B cell (primary cell): Measurements from ENCODE around the gene SEMA3A. TPM values are rescaled to one million over a fixed set of nuclear protein-coding genes. Genes with fewer than 3 reads are reported as not detected.

ENCODE experiments used
- ATAC-seq: fragments of 200-7000 bp; cut with Tn5 transposase; one replicate; pipeline ENCODE4 v1.10.0; 2021; ENCODE audit warnings: low read depth, mild to moderate bottlenecking, moderate number of reproducible peaks, moderate library complexity
- CTCF ChIA-PET: fragments of 350-600 bp; sonication (Branson Sonifier 250); formaldehyde crosslinking; loops from one replicate; lab custom pipeline; 2021; ENCODE audit warnings: antibody characterized with exemption, inconsistent platforms; lab: Charles Lee
- POLR2A ChIA-PET: fragments of 350-600 bp; sonication (Branson Sonifier 250); formaldehyde crosslinking; loops from one replicate; lab custom pipeline; 2021; ENCODE audit warnings: antibody characterized with exemption; lab: Charles Lee
- DNase-seq: peaks from one replicate; pipeline ENCODE4 v3.0.0; 2013
- H2AFZ ChIP-seq: 2 replicates; pipeline ENCODE4 v1.6.1; 2012; ENCODE audit warnings: mild to moderate bottlenecking, low read depth, low read length; ENCODE audit not compliant: insufficient read depth, poor library complexity, severe bottlenecking
- H3K27ac ChIP-seq, 2 donors: 1 replicate in 1 of 2; 2 replicates in 1 of 2; pipeline ENCODE4 v1.5.1; 2012 to 2013; ENCODE audit warnings: low read length in 2 of 2, mild to moderate bottlenecking in 2 of 2, moderate library complexity in 1 of 2
- H3K27me3 ChIP-seq, 4 experiments: fragments of 200-600 bp in 1 of 4; sonication (generic) in 1 of 4; replicated peaks in 1 of 4; 1 replicate in 2 of 4; 2 replicates in 2 of 4; pipeline versions ENCODE4 v1.6.1 to v1.7.0; 2013 to 2016; ENCODE audit warnings: low read length in 3 of 4, mild to moderate bottlenecking in 2 of 4, mixed read lengths in 1 of 4, moderate library complexity in 1 of 4; ENCODE audit not compliant: insufficient read depth in 4 of 4, control insufficient read depth in 3 of 4; ENCODE audit errors: control extremely low read depth in 1 of 4
- H3K36me3 ChIP-seq, 2 experiments: replicated peaks in 1 of 2; 1 replicate in 1 of 2; 2 replicates in 1 of 2; pipeline versions ENCODE4 v1.6.1 to v1.7.1; 2013; ENCODE audit warnings: low read length in 1 of 2; ENCODE audit not compliant: insufficient read depth in 2 of 2, control insufficient read depth in 1 of 2; ENCODE audit errors: control extremely low read depth in 1 of 2, extremely low read depth in 1 of 2
- H3K4me1 ChIP-seq, 2 donors: fragments of 200-600 bp in 1 of 2; sonication (generic) in 1 of 2; 1 replicate in 1 of 2; 2 replicates in 1 of 2; pipeline versions ENCODE4 v1.5.1 to v1.6.1; 2013 to 2017; ENCODE audit warnings: low read length in 2 of 2; ENCODE audit not compliant: control insufficient read depth in 2 of 2, insufficient read depth in 2 of 2
- H3K4me2 ChIP-seq: replicated peaks from 2 replicates; pipeline ENCODE3; 2012; ENCODE audit warnings: mild to moderate bottlenecking, low read depth, low read length; ENCODE audit not compliant: poor library complexity, severe bottlenecking
- H3K4me3 ChIP-seq, 5 experiments: fragments of 200-600 bp in 1 of 5; sonication (generic) in 1 of 5; 1 replicate in 3 of 5; 2 replicates in 2 of 5; pipeline versions ENCODE4 v1.5.1 to v1.7.0; 2011 to 2016; ENCODE audit warnings: low read length in 4 of 5, mild to moderate bottlenecking in 4 of 5, low read depth in 2 of 5, control low read depth in 1 of 5, moderate library complexity in 1 of 5; ENCODE audit not compliant: insufficient read depth in 1 of 5; ENCODE audit errors: control extremely low read depth in 1 of 5, extremely low read depth in 1 of 5
- H3K79me2 ChIP-seq: fragments of 200-600 bp; sonication (generic); one replicate; pipeline ENCODE4 v1.6.0; 2016; ENCODE audit warnings: low read length; ENCODE audit not compliant: control insufficient read depth, insufficient read depth
- H3K9ac ChIP-seq: fragments of 200-600 bp; sonication (generic); 2 replicates; pipeline ENCODE4 v1.6.1; 2017; ENCODE audit warnings: mild to moderate bottlenecking, low read length, moderate library complexity
- H3K9me3 ChIP-seq, 3 donors: one replicate each; pipeline versions ENCODE4 v1.6.1 to v1.7.1; 2013; ENCODE audit warnings: low read length in 2 of 3; ENCODE audit not compliant: control insufficient read depth in 2 of 3, insufficient read depth in 1 of 3; ENCODE audit errors: control extremely low read depth in 1 of 3
- H4K20me1 ChIP-seq: 2 replicates; pipeline ENCODE4 v1.6.0; 2012; ENCODE audit warnings: mild to moderate bottlenecking, low read length; ENCODE audit not compliant: insufficient read depth, control insufficient read depth, poor library complexity, severe bottlenecking
- H3K27ac Mint-ChIP-seq: one replicate; pipeline ENCODE4 v1.8.0; 2021; ENCODE audit warnings: mixed read lengths
- H3K27me3 Mint-ChIP-seq: one replicate; pipeline ENCODE4 v1.8.0; 2021; ENCODE audit warnings: mixed read lengths
- H3K4me1 Mint-ChIP-seq: one replicate; pipeline ENCODE4 v1.8.0; 2021; ENCODE audit warnings: mixed read lengths
- H3K4me3 Mint-ChIP-seq: one replicate; pipeline ENCODE4 v1.8.0; 2021; ENCODE audit warnings: mixed read lengths
- H3K9me3 Mint-ChIP-seq: one replicate; pipeline ENCODE4 v1.8.0; 2022; ENCODE audit warnings: mixed read lengths; ENCODE audit not compliant: insufficient read depth
- CTCF ChIP-seq: fragments of 200-600 bp; IDR thresholded peaks from one replicate; pipeline ENCODE4 v1.8.0; 2022; ENCODE audit warnings: antibody characterized with exemption, mild to moderate bottlenecking
- EZH2 ChIP-seq: IDR thresholded peaks from 2 replicates; pipeline ENCODE4 v1.6.1; 2012; ENCODE audit warnings: borderline replicate concordance, low read depth, mild to moderate bottlenecking, moderate library complexity, low read length; ENCODE audit not compliant: insufficient read depth, poor library complexity, severe bottlenecking
- WGBS: methylation state at CpG from one replicate; pipeline ENCODE4 v1.1.5; 2013; ENCODE audit warnings: missing lambda C conversion rate; ENCODE audit not compliant: insufficient coverage; 5-methylcytosine and 5-hydroxymethylcytosine counted together
- intact Hi-C: fragments of 100-400 bp; cut with micrococcal nuclease; formaldehyde crosslinking; loops from one replicate; pipeline ENCODE4 v1.10.0; 2022
- polyA plus RNA-seq: library from polyadenylated mRNA; depleted of rRNA; stranded (reverse); fragments of >200 nt; gene quantifications from 2 replicates; pipeline ENCODE4 v1.2.3, GENCODE V29; 2012
- total RNA-seq, 2 donors: library from RNA; stranded (reverse); fragments of 120-200 nt in 1 of 2; gene quantifications; 1 replicate in 1 of 2; 2 replicates in 1 of 2; pipeline versions ENCODE4 v1.2.3 to v1.2.4, GENCODE V29; 2013 to 2022

SEMA3A gene
- total and polyA plus RNA-seq, 2 donors (not counting 1 experiment from before 2014, with no cell fraction given): not detected

GRCh38 chr7:84138411-84138810 is 56.2 kb downstream of the SEMA3A start:
- H3K9me3 ChIP-seq: no peaks in the 10 kb centered on the region
- Mint-ChIP-seq H3K27ac (no peak overlapping the region), H3K4me1 (no peaks in the 10 kb centered on the region), H3K27me3 (no peaks in the 10 kb centered on the region), H3K9me3 (no peaks in the 10 kb centered on the region), H3K4me3 (no peak overlapping the region)
- H3K4me2 ChIP-seq: no peak overlapping the region
- ATAC-seq (no peak), DNase-seq (no peak)
- H3K4me1 ChIP-seq: no peaks in the 10 kb centered on the region
- CTCF ChIA-PET: no interaction called here
- no peaks in the 10 kb centered on the region for H3K27me3 ChIP-seq
- no peak overlapping the region for H2AFZ ChIP-seq
- TF ChIP-seq CTCF (no peak), EZH2 (no peak)
- H3K79me2 ChIP-seq: no peaks in the 10 kb centered on the region
- no peak overlapping the region for H3K4me3 ChIP-seq
- no peak overlapping the region for H3K27ac ChIP-seq
- POLR2A ChIA-PET: no interaction called here
- H4K20me1 ChIP-seq: no peaks in the 10 kb centered on the region
- no CpG with 5 or more reads among the region's 3 CpGs for WGBS
- H3K9ac ChIP-seq: no peak overlapping the region
- intact Hi-C loops: no loop called here
- H3K36me3 ChIP-seq: no peaks in the 10 kb centered on the region

GRCh38 chr7:84137812-84138211 is 56.8 kb downstream of the SEMA3A start:
- ATAC-seq (no peak), DNase-seq (no peak)
- intact Hi-C loops: no loop called here
- no peaks in the 10 kb centered on the region for H3K79me2 ChIP-seq
- no peaks in the 10 kb centered on the region for H4K20me1 ChIP-seq
- no peak overlapping the region for H3K9ac ChIP-seq
- Mint-ChIP-seq H3K4me3 (no peak overlapping the region), H3K9me3 (no peaks in the 10 kb centered on the region), H3K4me1 (no peaks in the 10 kb centered on the region), H3K27ac (no peak overlapping the region), H3K27me3 (no peaks in the 10 kb centered on the region)
- TF ChIP-seq EZH2 (no peak), CTCF (no peak)
- H2AFZ ChIP-seq: no peak overlapping the region
- no peak overlapping the region for H3K27ac ChIP-seq
- POLR2A ChIA-PET: no interaction called here
- H3K9me3 ChIP-seq: no peaks in the 10 kb centered on the region
- no peaks in the 10 kb centered on the region for H3K27me3 ChIP-seq
- no peaks in the 10 kb centered on the region for H3K4me1 ChIP-seq
- CTCF ChIA-PET: no interaction called here
- no peak overlapping the region for H3K4me2 ChIP-seq
- no peak overlapping the region for H3K4me3 ChIP-seq
- H3K36me3 ChIP-seq: no peaks in the 10 kb centered on the region
